Psoas muscle (tissue), 8 donors: ENCODE measurements around the gene FAHD1. TPM values are rescaled to one million over a fixed set of nuclear protein-coding genes. Genes with fewer than 3 reads are reported as not detected.
A peak's percentile ranks its signal among the peaks of the same experiment; 100 is the strongest.

ENCODE experiments used
- ATAC-seq, 4 donors: fragments of 200-7000 bp; cut with Tn5 transposase; one replicate each; pipeline ENCODE4 v1.9.1; 2020; ENCODE audit warnings: moderate library complexity in 3 of 4, mild to moderate bottlenecking in 2 of 4
- DNase-seq, 2 donors: peaks; one replicate each; pipeline ENCODE4 v3.0.0-alpha.2; 2020
- H3K27ac ChIP-seq: fragments of 200-600 bp; one replicate; pipeline ENCODE4 v1.8.0; 2022
- H3K27me3 ChIP-seq, 3 donors: fragments of 200-600 bp in 1 of 3; one replicate each; pipeline versions ENCODE4 v1.6.1 to v1.8.0; 2013 to 2022; ENCODE audit warnings: low read length in 2 of 3, mild to moderate bottlenecking in 2 of 3, moderate library complexity in 1 of 3; ENCODE audit not compliant: insufficient read depth in 3 of 3
- H3K36me3 ChIP-seq, 2 donors: fragments of 200-600 bp in 1 of 2; one replicate each; pipeline versions ENCODE4 v1.6.1 to v1.8.0; 2013 to 2022; ENCODE audit warnings: low read depth in 1 of 2, mild to moderate bottlenecking in 1 of 2, moderate library complexity in 1 of 2; ENCODE audit not compliant: insufficient read depth in 1 of 2
- H3K4me1 ChIP-seq: fragments of 200-600 bp; one replicate; pipeline ENCODE4 v1.8.0; 2022
- H3K4me3 ChIP-seq: fragments of 200-600 bp; one replicate; pipeline ENCODE4 v1.8.0; 2022; ENCODE audit warnings: mild to moderate bottlenecking
- H3K9me3 ChIP-seq: fragments of 200-600 bp; one replicate; pipeline ENCODE4 v1.8.0; 2022
- CTCF ChIP-seq: fragments of 200-600 bp; IDR thresholded peaks from one replicate; pipeline ENCODE4 v1.8.0; 2022; ENCODE audit warnings: antibody characterized with exemption
- WGBS, 3 donors: extraction: QIAGEN DNeasy Blood & Tissue Kit; methylation state at CpG; one replicate each; pipeline versions ENCODE4 v1.1.6 to v1.1.7; 2013; 5-methylcytosine and 5-hydroxymethylcytosine counted together
- intact Hi-C, 2 donors: fragments of 100-400 bp; cut with DNase I; formaldehyde crosslinking; loops; one replicate each; pipeline versions ENCODE4 v1.11.0 to v1.14.2; 2022
- polyA plus RNA-seq, 3 donors: library from polyadenylated mRNA; stranded (reverse); fragments of 200-250 nt; gene quantifications; one replicate each; pipeline ENCODE4 v1.2.3, GENCODE V29; 2013
- total RNA-seq, 4 donors: library from RNA; stranded (reverse); fragmentation: NEBNext Ultra II Directional in 2 of 4; extraction: Animal tissue kit (Norgen Biotek cat#: 25700) in 2 of 4; gene quantifications; one replicate each; pipeline versions ENCODE4 v1.2.1 to v1.2.4, GENCODE V29; 2021 to 2023
- donor health status: healthy with polysubstance abuse.
- donor health status: DM: no; HTN: no; CAD: no; lungs with moderate emphysema.
- donor health status: Bipolar disorder and iron deficiency.
- donor health status: healthy.
- donor health status: DM: yes; HTN: yes; CAD: no.
- donor health status: DM: no; HTN: no; CAD: no.
- donor health status: DM: no; HTN: no; CAD: no.
- donor health status: DM: yes; HTN: yes; CAD: no.

Gene FAHD1
- total and polyA plus RNA-seq, 7 donors, result 23.2 to 63.8 (median 27.0) TPM

GRCh38 chr16:1786242-1787055 is 40.6 kb upstream of the FAHD1 start:
- 87 to 88% (median 88%) methylated on average over 42 to 51 of the region's 51 CpGs for WGBS, 3 donors
- intact Hi-C loops, result no loop called here
- peaks cover 0 to 52% of the 10 kb centered on the region in 2 donors for H3K36me3 ChIP-seq

GRCh38 chr16:1787056-1787321 is 40.0 kb upstream of the FAHD1 start:
- 87 to 90% (median 90%) methylated on average over 6 of the region's 6 CpGs for WGBS, 3 donors
- no peaks in the 10 kb centered on the region for H3K27me3 ChIP-seq
- peaks cover 12% of the 10 kb centered on the region for H3K4me1 ChIP-seq
- no peaks in the 10 kb centered on the region for H3K9me3 ChIP-seq
- no peak overlapping the region for H3K4me3 ChIP-seq
- TF ChIP-seq CTCF, result no peak
- intact Hi-C loops, result no loop called here
- no peak overlapping the region for H3K27ac ChIP-seq
- ATAC-seq, result no peak
- no peak for DNase-seq
- H3K36me3 ChIP-seq, result peaks cover 0 to 55% of the 10 kb centered on the region in 2 donors

More at GRCh38 chr16:1786242-1787055, 40.6 kb upstream of the FAHD1 start:
- Histone ChIP-seq H3K4me1 (peaks cover 16% of the 10 kb centered on the region), H3K9me3 (no peaks in the 10 kb centered on the region), H3K27me3 (no peaks in the 10 kb centered on the region), H3K4me3 (no peak overlapping the region), H3K27ac (no peak overlapping the region)
- TF ChIP-seq CTCF, result no peak
- no peak for ATAC-seq
- peak in 1 of 2 donors; percentile 22 for DNase-seq

GRCh38 chr16:1787322-1788094 is 39.5 kb upstream of the FAHD1 start:
- Histone ChIP-seq H3K4me3 (no peak overlapping the region), H3K27me3 (no peaks in the 10 kb centered on the region), H3K4me1 (peaks cover 12% of the 10 kb centered on the region), H3K27ac (no peak overlapping the region), H3K36me3 (peaks cover 0 to 57% of the 10 kb centered on the region in 2 donors), H3K9me3 (no peaks in the 10 kb centered on the region)
- intact Hi-C loops, result no loop called here
- 88 to 93% (median 90%) methylated on average over 42 to 44 of the region's 44 CpGs for WGBS, 3 donors
- no peak for ATAC-seq
- TF ChIP-seq CTCF, result no peak
- DNase-seq, result peak in 1 of 2 donors; percentile 16

- Histone ChIP-seq H3K27ac (no peak overlapping the region), H3K27me3 (no peaks in the 10 kb centered on the region), H3K4me1 (peaks cover 12% of the 10 kb centered on the region), H3K36me3 (peaks cover 0 to 57% of the 10 kb centered on the region in 2 donors), H3K4me3 (no peak overlapping the region), H3K9me3 (no peaks in the 10 kb centered on the region)
- no peak for TF ChIP-seq CTCF
- ATAC-seq, result no peak
- peak in 1 of 2 donors; percentile 13 for DNase-seq
- intact Hi-C loops, result no loop called here
- WGBS, 3 donors, result 88 to 93% (median 89%) methylated on average over 31 to 38 of the region's 38 CpGs
Measured at GRCh38 chr16:1788095-1788707, 38.8 kb upstream of the FAHD1 start.
